ELF-1 (cell line): Measurements from ENCODE around the gene MAGEB4.
"Not testable (repeated sequence)": the region's sequence is repeated elsewhere in the genome, so short reads cannot be mapped to it uniquely, and the experiment has no call there.

Experiments
- DNase-seq: peaks from one replicate; pipeline ENCODE4 v3.0.0-alpha.2; 2016; ENCODE audit warnings: low read depth, low spot score

The MAGEB4 gene, protein sequence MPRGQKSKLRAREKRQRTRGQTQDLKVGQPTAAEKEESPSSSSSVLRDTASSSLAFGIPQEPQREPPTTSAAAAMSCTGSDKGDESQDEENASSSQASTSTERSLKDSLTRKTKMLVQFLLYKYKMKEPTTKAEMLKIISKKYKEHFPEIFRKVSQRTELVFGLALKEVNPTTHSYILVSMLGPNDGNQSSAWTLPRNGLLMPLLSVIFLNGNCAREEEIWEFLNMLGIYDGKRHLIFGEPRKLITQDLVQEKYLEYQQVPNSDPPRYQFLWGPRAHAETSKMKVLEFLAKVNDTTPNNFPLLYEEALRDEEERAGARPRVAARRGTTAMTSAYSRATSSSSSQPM

DNA sequence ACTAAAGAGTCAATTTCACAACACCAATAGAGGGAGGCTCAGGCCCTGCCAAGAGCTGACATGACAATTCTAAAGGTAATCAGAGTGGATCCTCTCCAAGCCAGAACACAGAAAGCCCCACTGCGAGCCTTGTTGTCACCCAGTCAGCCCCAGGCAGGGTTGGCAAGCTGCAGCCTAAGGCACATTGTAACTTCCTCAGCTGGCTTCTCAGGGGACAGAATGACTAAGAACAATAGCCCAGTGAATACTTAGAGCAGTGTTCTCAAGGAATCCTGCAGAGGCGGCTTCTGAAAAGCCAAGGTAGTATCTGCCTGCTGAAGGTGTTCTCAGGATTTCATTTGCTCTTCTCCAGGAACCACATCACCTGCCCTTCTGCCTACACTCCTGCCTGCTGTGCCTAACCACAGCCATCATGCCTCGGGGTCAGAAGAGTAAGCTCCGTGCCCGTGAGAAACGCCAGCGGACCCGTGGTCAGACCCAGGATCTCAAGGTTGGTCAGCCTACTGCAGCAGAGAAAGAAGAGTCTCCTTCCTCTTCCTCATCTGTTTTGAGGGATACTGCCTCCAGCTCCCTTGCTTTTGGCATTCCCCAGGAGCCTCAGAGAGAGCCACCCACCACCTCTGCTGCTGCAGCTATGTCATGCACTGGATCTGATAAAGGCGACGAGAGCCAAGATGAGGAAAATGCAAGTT is at the start of gene MAGEB4:
TSS of gene MAGEB4 (plus strand) at position 277 of the 692 bp plus-strand sequence. CDS start at position 413, 136 bp downstream.
- DNase-seq: peak; percentile 81

DNA sequence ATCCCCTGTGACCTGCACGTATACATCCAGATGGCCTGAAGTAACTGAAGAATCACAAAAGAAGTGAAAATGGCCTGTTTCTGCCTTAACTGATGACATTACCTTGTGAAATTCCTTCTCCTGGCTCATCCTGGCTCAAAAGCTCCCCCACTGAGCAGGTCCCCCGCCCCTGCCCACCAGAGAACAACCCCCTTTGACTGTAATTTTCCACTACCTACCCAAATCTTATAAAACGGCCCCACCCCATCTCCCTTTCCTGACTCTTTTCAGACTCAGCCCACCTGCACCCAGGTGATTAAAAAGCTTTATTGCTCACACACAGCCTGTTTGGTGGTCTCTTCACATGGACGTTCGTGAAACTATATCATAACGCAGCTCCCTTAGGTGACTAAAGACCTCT is 47.9 kb upstream of the MAGEB4 start:
- not testable (repeated sequence) for DNase-seq

DNA sequence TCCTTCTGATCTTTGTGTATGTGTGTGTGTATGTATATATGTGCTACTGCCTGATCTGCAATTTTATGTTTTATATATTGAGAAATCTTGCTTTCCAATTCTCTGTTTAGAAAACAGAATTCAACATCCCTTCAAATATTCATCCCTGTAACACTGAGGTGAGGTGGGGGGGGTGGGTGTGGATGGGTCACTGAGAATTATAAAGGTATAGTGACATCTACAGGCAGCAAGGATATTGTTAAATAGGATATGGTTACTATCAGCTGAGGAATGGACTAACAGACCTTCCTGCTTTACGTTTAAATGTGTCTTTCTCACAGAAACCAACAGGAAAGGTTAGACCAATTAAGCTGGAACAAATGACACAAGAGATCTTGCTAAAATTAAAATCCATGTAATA is 45.5 kb upstream of the MAGEB4 start:
- no peak for DNase-seq

DNA sequence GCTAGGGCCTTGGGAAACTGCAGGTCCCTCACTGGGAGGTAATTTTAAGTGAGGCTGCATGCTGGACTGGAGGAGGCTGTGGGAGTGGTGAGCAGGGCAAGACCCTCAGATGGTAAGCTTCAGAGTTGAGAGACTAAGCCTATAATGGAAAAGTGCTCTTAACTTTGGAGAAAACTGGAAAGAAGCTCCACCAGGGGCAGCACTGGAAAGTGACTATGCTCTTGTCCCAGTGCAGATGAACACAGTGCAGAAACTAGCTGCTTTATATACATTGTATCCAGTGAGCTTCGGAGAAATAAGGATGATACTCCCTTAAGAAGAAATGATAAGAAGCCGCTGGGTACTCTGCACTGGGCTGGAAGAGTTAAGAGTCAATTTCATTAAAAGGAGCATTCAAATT is 29.6 kb upstream of the MAGEB4 start:
- DNase-seq: no peak

DNA sequence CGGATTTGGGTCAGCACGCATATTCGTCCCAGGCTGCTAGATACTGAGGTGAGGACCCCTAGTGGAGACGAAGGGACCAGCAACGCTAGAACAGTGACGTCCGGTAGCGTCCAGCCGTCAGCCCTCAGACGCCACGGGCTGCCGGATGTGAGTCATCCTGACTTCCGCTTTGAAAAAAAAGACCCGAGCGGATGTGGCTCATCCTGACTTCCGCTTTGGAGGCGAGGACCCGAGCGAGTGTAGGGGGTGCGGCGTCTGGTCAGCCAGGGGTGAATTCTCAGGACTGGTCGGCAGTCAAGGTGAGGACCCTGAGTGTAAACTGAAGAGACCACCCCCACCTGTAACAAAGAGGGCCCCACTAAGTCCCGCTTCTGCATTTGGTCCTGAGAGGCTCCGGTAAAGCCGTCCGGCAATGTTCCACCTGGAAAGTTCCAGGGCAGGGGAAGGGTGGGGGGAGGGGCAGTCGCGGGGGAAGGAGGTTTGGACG is 26.4 kb upstream of the MAGEB4 start, which contains the start of gene MAGEB2:
TSS of gene MAGEB2 (plus strand) at position 207 of the 487 bp plus-strand sequence. CDS start 3,018 bp downstream, outside the sequence.
- DNase-seq: peak; percentile 25

DNA sequence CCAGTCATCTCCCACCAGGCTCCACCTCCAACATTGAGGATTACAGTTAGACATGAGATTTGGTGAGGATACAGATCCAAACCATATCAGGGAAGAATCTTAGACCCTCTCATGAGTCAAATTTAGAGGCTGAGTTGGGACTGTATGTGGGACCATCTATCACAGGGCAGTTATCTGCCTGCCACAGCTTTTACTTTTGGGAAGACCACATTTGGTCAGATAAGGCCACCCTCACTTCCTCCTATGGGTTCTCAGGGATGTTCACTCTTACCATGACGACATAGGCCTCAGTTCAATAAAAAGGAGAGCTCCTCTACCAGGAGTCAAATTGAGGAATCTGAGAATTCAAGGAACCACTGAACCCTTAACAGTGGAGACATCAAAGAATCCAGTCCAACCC is 24.3 kb upstream of the MAGEB4 start:
- no peak for DNase-seq

DNA sequence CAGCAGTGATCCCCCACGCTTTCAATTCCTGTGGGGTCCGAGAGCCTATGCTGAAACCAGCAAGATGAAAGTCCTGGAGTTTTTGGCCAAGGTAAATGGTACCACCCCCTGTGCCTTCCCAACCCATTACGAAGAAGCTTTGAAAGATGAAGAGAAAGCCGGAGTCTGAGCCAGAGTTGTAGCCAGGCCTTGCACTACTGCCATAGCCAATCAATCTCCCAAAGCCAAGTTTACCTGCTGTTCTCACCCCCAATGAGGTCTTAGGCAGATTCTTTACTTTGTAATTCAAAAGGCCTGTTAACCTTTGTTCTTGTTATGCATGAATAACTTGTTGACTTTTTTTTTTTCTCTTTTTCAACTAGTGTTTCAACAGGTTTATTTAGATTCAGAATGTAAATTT is 22.4 kb upstream of the MAGEB4 start:
- peak; percentile 51 for DNase-seq

DNA sequence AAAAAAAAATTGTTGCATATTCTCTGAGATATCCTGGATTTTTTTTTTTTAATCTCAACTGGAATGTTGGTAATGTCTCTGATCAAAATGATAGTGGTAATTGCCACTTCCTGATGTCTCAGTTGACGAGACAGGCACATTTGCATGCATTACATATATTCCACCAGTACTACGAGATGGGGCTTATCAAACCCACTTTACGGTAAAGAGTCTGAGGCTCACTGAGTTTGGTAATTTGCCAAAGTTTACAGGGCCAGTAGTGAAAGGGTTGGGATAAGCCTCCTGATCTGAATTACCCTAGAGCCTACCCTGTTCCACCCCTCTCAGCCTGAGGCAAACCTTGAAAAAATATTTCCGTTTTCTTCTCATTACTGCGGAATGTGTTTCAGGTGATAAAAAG is 21.1 kb upstream of the MAGEB4 start:
- no peak for DNase-seq

DNA sequence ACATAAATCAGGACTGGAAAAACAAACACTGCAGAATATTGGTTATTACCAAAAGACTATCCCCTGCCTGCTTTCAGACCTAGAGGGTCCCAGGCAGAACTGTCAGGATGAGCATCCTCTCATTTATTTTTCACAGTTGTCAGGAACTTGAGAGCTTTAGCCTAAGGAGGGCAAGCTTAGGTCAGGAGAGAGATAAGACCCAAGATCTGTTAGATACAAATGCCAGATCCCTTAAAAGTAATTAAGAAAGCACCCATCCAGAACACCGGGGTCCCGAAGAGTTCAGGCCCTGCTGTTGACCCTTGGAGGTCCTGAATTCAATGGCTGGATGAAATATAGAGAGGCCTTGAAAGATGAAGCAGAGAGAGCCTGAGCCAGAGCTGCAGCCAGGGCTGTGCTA is 17.3 kb upstream of the MAGEB4 start:
- peak; percentile 61 for DNase-seq

DNA sequence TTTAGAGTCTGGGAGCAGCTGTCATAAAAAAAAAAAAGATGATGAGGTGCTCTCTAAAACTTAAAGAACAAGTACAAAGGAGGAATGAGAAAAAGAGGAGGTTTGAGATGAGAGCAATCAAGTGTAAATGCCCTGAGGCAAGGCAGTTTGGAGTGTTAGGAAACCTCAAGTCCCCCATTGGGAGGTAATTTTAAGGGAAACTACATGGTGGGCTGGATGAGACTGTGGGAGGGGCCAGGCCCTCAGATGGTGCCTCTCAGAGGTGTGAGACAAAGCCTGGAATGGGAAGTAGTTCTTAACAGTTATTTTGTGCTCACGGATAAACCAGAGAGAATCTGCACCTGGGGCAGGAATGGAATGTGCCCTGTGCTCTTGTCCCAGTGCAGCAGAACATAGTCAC is 13.3 kb upstream of the MAGEB4 start:
- peak; percentile 87 for DNase-seq

DNA sequence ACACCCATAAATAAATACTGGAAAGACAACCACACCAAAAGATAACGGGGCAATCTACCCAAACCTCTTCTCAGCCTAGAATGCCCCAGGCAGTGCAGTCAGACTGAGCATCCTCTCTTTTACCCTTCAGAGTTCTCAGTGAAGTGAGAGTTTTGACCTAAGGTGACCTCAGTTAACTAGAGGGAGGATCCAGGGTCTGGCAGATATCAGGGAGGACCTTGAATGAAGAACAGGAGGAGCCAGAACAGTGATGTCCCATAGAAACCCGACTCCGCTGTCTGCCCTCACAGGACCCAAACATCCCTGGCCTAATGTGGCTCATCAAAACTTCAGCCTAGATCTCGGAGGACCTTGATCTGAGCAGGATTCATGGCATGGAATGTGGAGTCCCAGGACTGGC is 11.4 kb upstream of the MAGEB4 start, which contains the start of gene MAGEB3:
TSS of gene MAGEB3 (plus strand) at position 263 of the 400 bp plus-strand sequence. CDS start 5,268 bp downstream, outside the sequence.
- peak; percentile 63 for DNase-seq

DNA sequence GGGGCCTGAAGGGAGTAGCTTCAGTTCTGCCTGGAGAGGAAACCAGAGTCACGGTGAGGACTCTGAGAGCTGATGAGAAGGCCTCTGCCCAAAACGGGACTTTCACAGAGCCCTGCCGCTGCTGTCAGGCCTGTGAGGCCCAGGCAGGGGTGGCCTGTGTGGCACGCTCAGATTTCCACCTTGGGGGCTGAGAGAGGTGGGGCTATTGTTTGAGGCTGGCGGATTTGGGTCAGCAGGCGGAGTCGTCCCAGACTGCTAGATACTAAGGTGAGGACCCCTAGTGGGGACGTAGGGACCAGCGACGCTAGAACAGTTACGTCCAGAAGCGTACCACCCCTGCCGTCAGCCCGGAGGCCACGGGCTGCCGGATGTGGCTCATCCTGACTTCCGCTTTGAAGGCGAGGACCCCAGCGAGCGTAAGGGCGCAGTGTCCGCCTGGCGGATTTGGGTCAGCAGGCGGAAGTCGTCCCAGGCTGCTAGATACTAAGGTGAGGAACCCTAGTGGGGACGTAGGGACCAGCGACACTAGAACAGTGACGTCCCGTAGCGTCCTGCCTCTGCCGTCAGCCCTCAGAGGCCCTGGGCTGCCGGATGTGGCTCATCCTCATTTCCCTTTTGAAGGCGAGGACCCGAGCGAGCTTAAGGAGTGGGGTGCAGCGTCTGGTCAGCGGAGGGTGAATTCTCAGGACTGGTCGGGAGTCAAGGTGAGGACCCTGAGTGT is 5.1 kb downstream of the MAGEB4 start, which contains the start of gene MAGEB1:
TSS of gene MAGEB1 (plus strand) at position 378 of the 721 bp plus-strand sequence. CDS start 3,348 bp downstream, outside the sequence.
- peak; percentile 73 for DNase-seq

DNA sequence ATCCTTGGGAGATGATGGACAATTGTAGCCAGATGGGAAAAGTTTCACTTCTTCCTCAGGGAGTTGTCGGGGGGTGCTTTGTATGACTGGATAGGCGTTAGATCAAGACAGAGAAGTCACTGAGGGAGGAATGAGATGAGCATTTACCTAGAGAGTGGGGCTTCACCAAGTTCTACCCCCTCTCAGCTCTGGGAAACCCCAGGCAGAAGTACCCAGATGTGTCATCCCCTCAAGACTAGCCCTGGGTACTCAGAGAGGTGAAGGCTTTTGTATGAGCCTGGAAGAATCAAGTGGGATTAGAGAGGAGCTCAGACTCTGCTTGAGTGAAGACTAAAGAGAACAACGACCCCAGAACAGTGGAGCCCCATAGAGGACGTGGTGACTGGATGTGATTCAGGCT is 7.1 kb downstream of the MAGEB4 start:
- no peak for DNase-seq

DNA sequence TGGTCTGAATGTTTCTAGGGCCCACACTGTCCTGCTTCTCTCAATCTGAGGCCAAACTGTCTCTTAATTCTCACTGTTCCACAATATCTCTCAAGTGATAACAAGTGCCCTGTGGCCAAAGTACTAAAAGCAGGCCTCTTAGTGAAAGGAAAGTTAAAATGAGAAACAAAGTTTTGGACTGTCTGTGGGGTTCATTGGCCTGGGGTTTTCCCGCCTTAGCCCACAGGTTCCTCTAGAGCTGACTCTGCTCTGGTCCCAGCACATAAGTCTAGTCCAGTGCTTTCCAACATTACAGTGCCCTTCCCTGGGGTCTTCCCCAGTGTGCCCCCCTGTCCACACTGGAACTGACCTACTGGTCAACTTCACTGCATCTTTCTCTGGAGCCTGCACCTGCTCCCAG is 11.5 kb downstream of the MAGEB4 start:
- no peak for DNase-seq

DNA sequence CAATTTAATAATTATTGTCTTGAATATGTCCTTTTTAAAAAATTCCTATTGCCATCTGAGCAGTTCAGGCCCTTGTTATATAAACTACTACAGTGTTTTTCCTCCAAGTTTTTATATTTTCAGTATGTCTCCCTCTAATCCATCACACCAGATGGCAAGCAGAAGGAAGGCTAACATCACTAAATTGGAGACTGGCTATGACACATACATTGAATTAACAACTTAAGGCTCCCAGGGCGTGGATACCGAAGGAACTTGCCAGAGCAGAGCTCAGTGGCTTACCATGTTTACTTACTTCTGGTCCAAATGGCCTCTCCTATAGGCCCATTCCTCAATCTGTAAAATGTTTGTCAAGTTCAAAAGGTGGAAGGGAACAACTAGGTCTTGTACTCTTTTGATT is 18.1 kb downstream of the MAGEB4 start:
- DNase-seq: no peak

DNA sequence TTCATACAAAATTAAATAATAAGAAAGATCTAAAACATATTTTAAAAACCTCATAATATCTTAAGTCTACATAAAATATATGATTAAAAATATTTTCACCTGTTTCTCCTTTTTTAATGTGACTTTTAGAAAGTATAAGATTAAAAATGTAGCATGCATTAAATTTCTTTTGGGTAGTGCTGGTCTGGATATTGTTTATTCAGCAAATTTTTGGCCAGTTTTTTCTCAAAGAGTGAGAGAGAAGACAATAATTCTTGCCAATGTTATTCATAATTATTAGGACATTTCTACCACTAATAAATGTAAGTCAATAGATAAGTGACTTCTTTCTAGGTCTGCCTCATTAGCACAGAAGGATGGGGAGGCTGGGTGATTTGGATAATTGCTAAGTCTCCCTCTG is 19.2 kb downstream of the MAGEB4 start:
- DNase-seq: no peak

DNA sequence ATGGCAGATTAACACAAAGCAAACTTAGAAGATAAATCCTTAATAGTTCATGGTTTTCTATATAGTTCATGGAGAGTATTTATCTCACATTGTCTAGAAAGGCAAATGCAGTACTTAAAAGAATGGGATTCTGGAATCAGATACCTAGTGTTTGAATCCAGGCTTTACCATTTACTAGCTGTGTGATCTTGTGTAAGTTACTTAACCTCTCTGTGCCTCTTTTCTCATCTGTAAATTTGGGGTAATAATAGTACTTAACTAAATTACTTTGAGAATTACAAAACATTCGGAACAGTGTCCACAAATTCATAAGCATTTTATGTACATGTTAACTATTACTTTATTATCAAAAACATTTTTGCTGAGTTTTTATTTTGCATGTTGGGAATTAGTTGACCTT is 21.0 kb downstream of the MAGEB4 start:
- no peak for DNase-seq

DNA sequence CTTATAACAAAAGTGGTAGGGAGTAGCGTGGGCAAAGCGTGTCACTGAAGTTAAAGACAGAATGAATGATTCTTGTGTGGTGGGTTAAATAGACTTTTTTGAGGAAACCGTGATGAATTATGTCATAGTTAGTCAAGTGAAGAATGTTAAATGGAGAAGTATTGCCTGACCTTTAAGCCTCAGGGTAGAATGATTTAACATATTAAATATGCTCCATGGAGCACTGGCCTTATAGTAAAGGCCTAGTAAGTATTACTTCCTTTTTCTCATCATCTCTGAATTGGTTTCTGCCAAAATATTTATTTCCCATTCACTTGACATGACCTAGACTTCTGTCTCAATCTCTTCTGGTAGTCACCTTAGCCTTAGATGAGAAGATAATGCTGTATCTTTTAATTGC is 28.8 kb downstream of the MAGEB4 start:
- DNase-seq: no peak

DNA sequence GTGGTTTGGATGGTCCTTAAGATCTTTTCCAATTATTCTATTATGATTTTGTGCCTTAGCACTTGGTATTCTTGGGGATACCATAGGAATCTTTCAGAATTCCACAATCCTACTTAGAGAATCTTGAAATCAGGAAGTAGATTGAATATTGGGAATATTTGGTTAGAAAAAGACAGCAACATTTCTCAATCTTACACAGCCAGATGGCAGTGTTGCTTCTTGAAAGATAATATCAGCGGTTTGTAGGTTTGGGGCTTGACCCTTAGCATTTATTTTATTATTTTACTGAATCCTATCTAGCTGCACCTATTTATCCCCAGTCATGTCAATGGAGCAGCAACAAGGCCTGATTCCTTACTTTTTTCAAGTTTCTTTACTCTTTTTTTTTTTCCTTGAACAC is 33.7 kb downstream of the MAGEB4 start:
- DNase-seq: no peak

DNA sequence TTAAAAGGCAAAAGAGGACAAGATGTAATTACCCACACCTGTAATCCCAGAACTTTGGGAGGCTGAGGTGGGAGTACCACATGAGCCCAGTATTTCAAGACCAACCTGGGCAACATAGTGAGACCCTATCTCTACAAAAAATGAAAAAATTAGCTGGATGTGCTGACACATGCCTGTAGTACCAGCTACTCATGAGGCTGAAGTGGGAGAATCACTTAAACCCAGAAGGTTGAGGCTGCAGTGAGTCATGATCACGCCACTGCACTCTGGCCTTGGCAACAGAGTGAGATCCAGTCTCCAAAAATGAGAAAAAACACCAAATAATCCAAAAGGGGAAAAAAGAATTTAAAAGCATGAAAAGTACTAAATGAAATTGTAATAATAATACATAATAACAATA is 36.6 kb downstream of the MAGEB4 start:
- DNase-seq: no peak

DNA sequence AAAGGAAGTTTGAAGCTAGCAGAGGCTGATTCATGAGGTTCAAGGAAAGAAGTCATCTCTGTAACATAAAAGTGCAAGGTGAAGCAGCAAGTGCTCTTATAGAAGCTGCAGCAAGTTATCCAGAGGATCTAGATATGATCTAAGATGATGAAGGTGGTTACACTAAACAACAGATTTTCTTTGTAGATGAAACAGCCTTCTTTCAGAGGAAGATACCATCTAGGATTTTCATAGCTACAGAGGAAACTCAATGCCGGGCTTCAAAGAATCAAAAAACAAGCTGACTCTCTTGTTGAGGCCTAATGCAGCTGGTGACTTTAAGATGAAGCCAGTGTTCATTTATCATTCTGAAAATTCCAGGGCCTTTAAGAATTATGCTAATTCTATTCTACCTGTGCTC is 38.6 kb downstream of the MAGEB4 start:
- no peak for DNase-seq

DNA sequence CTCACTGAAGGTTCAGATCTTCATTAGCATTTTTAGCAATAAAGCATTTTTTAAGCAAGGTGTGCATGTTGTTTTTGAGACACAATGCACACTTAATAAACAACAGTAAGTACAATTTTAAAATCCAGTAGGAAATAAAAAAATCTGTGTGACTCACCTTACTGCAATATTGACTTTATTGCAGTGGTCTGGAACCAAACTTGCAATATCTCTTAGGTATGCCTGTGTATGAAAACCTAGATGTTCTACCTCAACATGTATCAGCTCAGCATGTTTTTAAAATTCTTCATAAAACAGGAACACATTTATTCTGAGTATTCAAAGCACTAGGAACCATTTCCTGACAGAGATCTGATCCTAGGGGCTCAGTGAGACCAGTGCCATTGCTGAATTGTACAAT is 40.7 kb downstream of the MAGEB4 start:
- no peak for DNase-seq
